ENCODE measurements around the gene SPOCK1.

GRCh38 chr5:137194300-137194699 is 304.8 kb downstream of the SPOCK1 start:
- no peak for TF ChIP-seq CTCF (conservative IDR thresholded peaks at IDR 0.05; ENCODE audit: low read depth in 2 of 2)
- TF ChIP-seq EZH2 (IDR thresholded peaks at IDR 0.05; ENCODE audit: low read depth, unreplicated experiment), result no peak
- TF ChIP-seq NANOG (IDR thresholded peaks at IDR 0.05; ENCODE audit: borderline replicate concordance), result no peak
- TF ChIP-seq REST (IDR thresholded peaks at IDR 0.05; ENCODE audit: unreplicated experiment), result no peak

All from GM23338 (cell line).